Measurements from ENCODE around the gene MCM5. TPM values are rescaled to one million over a fixed set of nuclear protein-coding genes. Genes with fewer than 3 reads are reported as not detected.
A peak's percentile ranks its signal among the peaks of the same experiment; 100 is the strongest.

MCM5 gene
- total and polyA plus RNA-seq, 2 of the 13 experiments (the other 11 are each of a cell fraction or from before 2014, with no cell fraction given): 40.2 to 93.5 TPM

- peak; percentile 42 to 70; a peak in 1 of 4 replicates for TF ChIP-seq HMGXB4 (CRISPR knock-in tag; IDR thresholded peaks at IDR 0.05; ENCODE audit: borderline replicate concordance in 1 of 2, low read depth in 1 of 2)
- peak; percentile 39; the same call in 1 of the 2 replicates for TF ChIP-seq ZNF546 (CRISPR knock-in tag; conservative IDR thresholded peaks at IDR 0.05)
- peak; percentile 37; the same call in 1 of the 2 replicates for TF ChIP-seq ARNT2 (CRISPR knock-in tag; IDR thresholded peaks at IDR 0.05; ENCODE audit: low read depth)
- peak; percentile 52; the same call in 1 of the 2 replicates for TF ChIP-seq ZFY (CRISPR knock-in tag; IDR thresholded peaks at IDR 0.05)
- TF ChIP-seq NR2C2 (CRISPR knock-in tag; IDR thresholded peaks at IDR 0.05; ENCODE audit: borderline replicate concordance): no peak; the same call in 1 of the 2 replicates
- no peak for TF ChIP-seq ZNF878 (CRISPR knock-in tag; IDR thresholded peaks at IDR 0.05)
- TF ChIP-seq AHDC1 (CRISPR knock-in tag; IDR thresholded peaks at IDR 0.05; ENCODE audit: borderline replicate concordance): no peak
- TF ChIP-seq CBX5 (CRISPR knock-in tag; IDR thresholded peaks at IDR 0.05; ENCODE audit: borderline replicate concordance): peak; percentile 62; the same call in 1 of the 2 replicates
- TF ChIP-seq DPF2 (CRISPR knock-in tag; IDR thresholded peaks at IDR 0.05; ENCODE audit: borderline replicate concordance, low read depth): no peak
- peak; percentile 76; the same call in 1 of the 2 replicates for TF ChIP-seq AKAP8 (CRISPR knock-in tag; IDR thresholded peaks at IDR 0.05)
- TF ChIP-seq ZNF691 (CRISPR knock-in tag; IDR thresholded peaks at IDR 0.05; ENCODE audit: borderline replicate concordance, low read depth): peak; percentile 49; the same call in 1 of the 2 replicates
- TF ChIP-seq ZNF782 (CRISPR knock-in tag; IDR thresholded peaks at IDR 0.05; ENCODE audit: borderline replicate concordance): no peak
- 0 out of 2 replicates have a peak, but pooled peaks have one; percentile 27 for TF ChIP-seq ZHX1 (CRISPR knock-in tag; IDR thresholded peaks at IDR 0.05; ENCODE audit: low read depth)
- no peak for TF ChIP-seq ZNF747 (CRISPR knock-in tag; IDR thresholded peaks at IDR 0.05; ENCODE audit: borderline replicate concordance)
- TF ChIP-seq TBX2 (CRISPR knock-in tag; IDR thresholded peaks at IDR 0.05; ENCODE audit: borderline replicate concordance): peak; percentile 10; the same call in 1 of the 2 replicates
Observed at GRCh38 chr22:35350539-35351503, 49.1 kb upstream of the MCM5 start (continued).

All from HepG2 (cell line).